ENCODE results near the gene PPP1R11. TPM values are rescaled to one million over a fixed set of nuclear protein-coding genes. Genes with fewer than 3 reads are reported as not detected.

Gene PPP1R11
- total and polyA plus RNA-seq, 2 of the 4 experiments (the other 2 are of a cell fraction): 15.6 to 46.0 TPM

DNA sequence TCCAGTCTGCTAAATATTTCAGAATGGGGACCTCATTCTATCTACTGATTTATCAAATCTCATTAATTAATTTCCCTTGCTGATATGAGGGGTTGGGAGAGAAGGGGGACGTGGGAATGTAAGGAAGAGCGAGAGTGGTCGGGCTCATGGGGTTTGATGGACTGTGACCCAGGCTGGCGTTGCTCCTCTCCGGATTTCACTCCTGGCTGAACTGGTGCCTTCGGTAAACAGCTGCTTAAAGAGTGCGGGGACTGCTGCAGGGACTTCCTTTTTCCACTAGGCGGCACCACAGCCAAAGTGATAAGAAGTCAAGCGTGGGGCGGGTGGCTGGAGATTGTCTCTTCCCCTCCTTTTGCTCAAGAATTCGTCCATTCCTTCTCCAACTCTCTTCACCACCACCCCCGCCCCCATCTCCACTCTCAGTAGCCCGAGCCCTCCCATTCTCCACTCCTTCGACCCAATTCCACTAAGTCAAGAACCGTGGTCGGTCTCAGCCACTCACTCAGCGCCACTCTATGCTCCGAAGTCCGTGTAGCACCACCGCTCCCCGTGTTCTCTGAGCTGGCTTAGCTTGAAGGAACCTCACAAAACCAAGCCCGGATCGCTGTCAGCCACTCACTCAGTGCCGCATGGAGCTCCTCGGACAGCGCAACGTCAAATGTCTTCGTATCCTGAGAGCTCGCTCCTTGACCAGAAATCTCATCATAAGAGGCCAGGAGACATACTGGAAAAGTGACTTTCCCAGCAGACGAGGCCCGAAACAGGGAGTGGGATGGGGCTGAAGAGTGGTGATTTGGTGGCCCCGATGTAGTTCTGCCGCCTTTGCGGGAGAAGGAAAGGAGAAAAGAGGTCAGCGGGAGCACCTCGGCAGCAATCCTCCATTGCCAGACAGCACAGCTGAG lies 36.2 kb downstream of the PPP1R11 start:
- H3K9ac ChIP-seq (ENCODE audit: low read depth, low read length): peak overlapping the region; percentile 0; the same call in 1 of the 2 replicates
- peaks cover 6% of the 10 kb centered on the region for H3K4me1 ChIP-seq (ENCODE audit: control insufficient read depth, insufficient read depth, low read length)
- H3K27ac ChIP-seq (ENCODE audit: insufficient read depth, low read length): no peak overlapping the region
- CTCF ChIA-PET: interaction anchor here (0.6 to 3.0 kb wide), 10 partner anchors 16 to 1064 kb away, joined by 3 to 54 read pairs (median 4); partner anchors contain the start of gene PPP1R11
- peak overlapping the region; percentile 39 for H2AK9ac ChIP-seq (replicated peaks; ENCODE audit: low read depth, low read length, poor library complexity)
- H2BK20ac ChIP-seq (ENCODE audit: low read depth, low read length): no peak overlapping the region
- H4K20me1 ChIP-seq (ENCODE audit: insufficient read depth, low read length): no peaks in the 10 kb centered on the region
- peaks cover 51% of the 10 kb centered on the region for H3K27me3 ChIP-seq (ENCODE audit: control insufficient read depth, insufficient read depth, low read length)
- POLR2A ChIA-PET (ENCODE audit: unreplicated experiment): no interaction called here
- no peaks in the 10 kb centered on the region; the same call in 1 of the 2 replicates for H3K9me1 ChIP-seq (ENCODE audit: insufficient read depth, low read length)
- in situ Hi-C loops (cut with MboI; ENCODE audit: low sequenced_read_pairs): no loop called here
- dilution Hi-C loops (cut with HindIII; ENCODE audit: low sequenced_read_pairs, unreplicated experiment): no loop called here
- H2AFZ ChIP-seq (replicated peaks; ENCODE audit: low read length, poor library complexity): peak overlapping the region; percentile 92
- peaks cover 2% of the 10 kb centered on the region; the same call in 1 of the 2 replicates for H3K9me3 ChIP-seq (ENCODE audit: control insufficient read depth, insufficient read depth, low read length)
- H3K36me3 ChIP-seq (ENCODE audit: control insufficient read depth, insufficient read depth, low read length): no peaks in the 10 kb centered on the region
- H3K56ac ChIP-seq (ENCODE audit: extremely low read depth, insufficient read depth, low read length): no peak overlapping the region
- peak overlapping the region; percentile 30 for H3K14ac ChIP-seq (replicated peaks; ENCODE audit: low read depth, low read length)
- H3K18ac ChIP-seq (ENCODE audit: low read depth, low read length): no peak overlapping the region
- peak; percentile 80 for DNase-seq
- BruUV-seq (replicated peaks): no TSS peak
- no peak overlapping the region for H2BK5ac ChIP-seq (ENCODE audit: low read depth, low read length, poor library complexity, severe bottlenecking)
- peak overlapping the region; percentile 58 for H3K23ac ChIP-seq (ENCODE audit: low read depth, low read length)
- no peak overlapping the region; the same call in 1 of the 2 replicates for H2BK120ac ChIP-seq (ENCODE audit: low read depth, low read length)
- TF ChIP-seq CHD1 (IDR thresholded peaks at IDR 0.05; ENCODE audit: low read depth, low read length): no peak
- peak; percentile 42; the same call in 1 of the 2 replicates for TF ChIP-seq POLR2A (IDR thresholded peaks at IDR 0.05; ENCODE audit: low read depth, low read length)
- no peak for TF ChIP-seq CEBPB (IDR thresholded peaks at IDR 0.05; ENCODE audit: low read depth, low read length)
- peak; percentile 85 for TF ChIP-seq RAD21 (IDR thresholded peaks at IDR 0.05; ENCODE audit: low read length)
- TF ChIP-seq MAZ (IDR thresholded peaks at IDR 0.05; ENCODE audit: borderline replicate concordance, low read depth, low read length): peak; percentile 67
- TF ChIP-seq, protein P1, sequence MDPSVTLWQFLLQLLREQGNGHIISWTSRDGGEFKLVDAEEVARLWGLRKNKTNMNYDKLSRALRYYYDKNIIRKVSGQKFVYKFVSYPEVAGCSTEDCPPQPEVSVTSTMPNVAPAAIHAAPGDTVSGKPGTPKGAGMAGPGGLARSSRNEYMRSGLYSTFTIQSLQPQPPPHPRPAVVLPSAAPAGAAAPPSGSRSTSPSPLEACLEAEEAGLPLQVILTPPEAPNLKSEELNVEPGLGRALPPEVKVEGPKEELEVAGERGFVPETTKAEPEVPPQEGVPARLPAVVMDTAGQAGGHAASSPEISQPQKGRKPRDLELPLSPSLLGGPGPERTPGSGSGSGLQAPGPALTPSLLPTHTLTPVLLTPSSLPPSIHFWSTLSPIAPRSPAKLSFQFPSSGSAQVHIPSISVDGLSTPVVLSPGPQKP (IDR thresholded peaks at IDR 0.05; ENCODE audit: borderline replicate concordance, low read depth, low read length): no peak
- no peak for TF ChIP-seq MXI1 (IDR thresholded peaks at IDR 0.05; ENCODE audit: borderline replicate concordance, low read depth, low read length)
- TF ChIP-seq, protein P2, sequence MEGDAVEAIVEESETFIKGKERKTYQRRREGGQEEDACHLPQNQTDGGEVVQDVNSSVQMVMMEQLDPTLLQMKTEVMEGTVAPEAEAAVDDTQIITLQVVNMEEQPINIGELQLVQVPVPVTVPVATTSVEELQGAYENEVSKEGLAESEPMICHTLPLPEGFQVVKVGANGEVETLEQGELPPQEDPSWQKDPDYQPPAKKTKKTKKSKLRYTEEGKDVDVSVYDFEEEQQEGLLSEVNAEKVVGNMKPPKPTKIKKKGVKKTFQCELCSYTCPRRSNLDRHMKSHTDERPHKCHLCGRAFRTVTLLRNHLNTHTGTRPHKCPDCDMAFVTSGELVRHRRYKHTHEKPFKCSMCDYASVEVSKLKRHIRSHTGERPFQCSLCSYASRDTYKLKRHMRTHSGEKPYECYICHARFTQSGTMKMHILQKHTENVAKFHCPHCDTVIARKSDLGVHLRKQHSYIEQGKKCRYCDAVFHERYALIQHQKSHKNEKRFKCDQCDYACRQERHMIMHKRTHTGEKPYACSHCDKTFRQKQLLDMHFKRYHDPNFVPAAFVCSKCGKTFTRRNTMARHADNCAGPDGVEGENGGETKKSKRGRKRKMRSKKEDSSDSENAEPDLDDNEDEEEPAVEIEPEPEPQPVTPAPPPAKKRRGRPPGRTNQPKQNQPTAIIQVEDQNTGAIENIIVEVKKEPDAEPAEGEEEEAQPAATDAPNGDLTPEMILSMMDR (conservative IDR thresholded peaks at IDR 0.05; ENCODE audit: low read depth, low read length): peak; percentile 94
- peak; percentile 53 for TF ChIP-seq SMC3 (IDR thresholded peaks at IDR 0.05; ENCODE audit: low read depth, low read length)
- TF ChIP-seq, protein P3, sequence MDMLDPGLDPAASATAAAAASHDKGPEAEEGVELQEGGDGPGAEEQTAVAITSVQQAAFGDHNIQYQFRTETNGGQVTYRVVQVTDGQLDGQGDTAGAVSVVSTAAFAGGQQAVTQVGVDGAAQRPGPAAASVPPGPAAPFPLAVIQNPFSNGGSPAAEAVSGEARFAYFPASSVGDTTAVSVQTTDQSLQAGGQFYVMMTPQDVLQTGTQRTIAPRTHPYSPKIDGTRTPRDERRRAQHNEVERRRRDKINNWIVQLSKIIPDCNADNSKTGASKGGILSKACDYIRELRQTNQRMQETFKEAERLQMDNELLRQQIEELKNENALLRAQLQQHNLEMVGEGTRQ (IDR thresholded peaks at IDR 0.05; ENCODE audit: low read depth, low read length): no peak
- peak; percentile 77 for ATAC-seq (ENCODE audit: low read depth)
- H3K79me1 ChIP-seq (ENCODE audit: low read depth in 1 of 2, low read length in 2 of 2): no peaks in the 10 kb centered on the region
- H4K8ac ChIP-seq (ENCODE audit: low read depth in 2 of 2, low read length in 2 of 2): peak overlapping the region; percentile 71 to 73; a peak in 3 of 4 replicates
- no peak overlapping the region for H4K5ac ChIP-seq (ENCODE audit: low read depth, low read length)
- peak overlapping the region; percentile 30 for H3K4me3 ChIP-seq (ENCODE audit: insufficient read depth, low read depth, low read length)
- H2AK5ac ChIP-seq (ENCODE audit: low read depth, low read length): no peak overlapping the region
- intact Hi-C loops (cut with micrococcal nuclease): loop anchor here (1.0 to 5.0 kb wide), 5 partner anchors 28 to 255 kb away; partner anchors contain the start of gene PPP1R11
- WGBS, 2 experiments (ENCODE audit: extremely low coverage in 2 of 2, insufficient read length in 1 of 2): 3% methylated on average over 20 of the region's 36 CpGs; no CpG with 5 or more reads in 1 of the 2 experiments
- no peak overlapping the region for H4K91ac ChIP-seq (ENCODE audit: insufficient read depth, low read depth, low read length)
- H3K4ac ChIP-seq (ENCODE audit: low read depth, low read length): peak overlapping the region; percentile 8; the same call in 1 of the 2 replicates
- peak overlapping the region; percentile 62 for H3K4me2 ChIP-seq (ENCODE audit: low read depth, low read length)
- H2BK15ac ChIP-seq (ENCODE audit: low read depth, low read length): no peak overlapping the region

Data from IMR-90 (cell line).